GM12878 (cell line): ENCODE measurements around the gene STK11. TPM values are rescaled to one million over a fixed set of nuclear protein-coding genes. Genes with fewer than 3 reads are reported as not detected.

Source experiments
- BACH1 ChIP-seq: fragments of 450-650 bp; IDR thresholded peaks from 2 replicates; pipeline ENCODE4 v1.6.1; 2017; ENCODE audit warnings: mild to moderate bottlenecking, borderline replicate concordance
- CBFB ChIP-seq: IDR thresholded peaks from 2 replicates; pipeline ENCODE4 v1.6.1; 2016; ENCODE audit warnings: antibody characterized with exemption, low read depth
- CREB1 ChIP-seq: IDR thresholded peaks from 2 replicates; pipeline ENCODE4 v1.6.1; 2012; ENCODE audit warnings: low read depth, mild to moderate bottlenecking, inconsistent platforms
- CREM ChIP-seq: IDR thresholded peaks from 2 replicates; pipeline ENCODE4 v1.6.1; 2014; ENCODE audit warnings: antibody characterized with exemption, low read depth
- ESRRA ChIP-seq: IDR thresholded peaks from 2 replicates; pipeline ENCODE4 v1.6.1; 2012; ENCODE audit warnings: mild to moderate bottlenecking, low read length, improper control_type of control experiment
- GATAD2B ChIP-seq: fragments of 450-650 bp; conservative IDR thresholded peaks from 2 replicates; pipeline ENCODE4 v1.6.1; 2017; ENCODE audit warnings: low read depth, mild to moderate bottlenecking, moderate library complexity
- JUNB ChIP-seq: IDR thresholded peaks from 2 replicates; pipeline ENCODE4 v1.6.1; 2016; ENCODE audit warnings: antibody characterized with exemption, mild to moderate bottlenecking
- LARP7 ChIP-seq: fragments of 450-650 bp; IDR thresholded peaks from 2 replicates; pipeline ENCODE4 v1.6.1; 2017; ENCODE audit warnings: mild to moderate bottlenecking
- MYB ChIP-seq: fragments of 150-350 bp; IDR thresholded peaks from 2 replicates; pipeline ENCODE4 v1.6.1; 2014; ENCODE audit warnings: mild to moderate bottlenecking, low read depth, low read length, borderline replicate concordance
- RB1 ChIP-seq: fragments of 450-650 bp; formaldehyde crosslinking; IDR thresholded peaks from 2 replicates; pipeline ENCODE4 v1.6.1; 2017; ENCODE audit warnings: mild to moderate bottlenecking, borderline replicate concordance
- SP1 ChIP-seq: IDR thresholded peaks from one replicate; pipeline ENCODE4 v1.6.1; 2011; ENCODE audit warnings: low read depth, low read length
- TAF1 ChIP-seq: IDR thresholded peaks from 2 replicates; pipeline ENCODE4 v1.6.1; 2011; ENCODE audit warnings: mild to moderate bottlenecking, low read depth, low read length, borderline replicate concordance
- TCF12 ChIP-seq: IDR thresholded peaks from 2 replicates; pipeline ENCODE4 v1.6.1; 2011; ENCODE audit warnings: low read depth, mild to moderate bottlenecking, low read length
- ZBED1 ChIP-seq: IDR thresholded peaks from 2 replicates; pipeline ENCODE4 v1.6.1; 2016; ENCODE audit warnings: borderline replicate concordance
- ZNF24 ChIP-seq: fragments of 450-650 bp; IDR thresholded peaks from 2 replicates; pipeline ENCODE4 v1.6.1; 2017; ENCODE audit warnings: antibody characterized with exemption, mild to moderate bottlenecking
- ZSCAN29 ChIP-seq: fragments of 450-650 bp; IDR thresholded peaks from 2 replicates; pipeline ENCODE4 v1.6.1; 2017; ENCODE audit warnings: mild to moderate bottlenecking, moderate library complexity
- polyA plus RNA-seq, 11 experiments: library from polyadenylated mRNA; depleted of rRNA in 4 of 11; unstranded in 6 of 11; stranded (reverse) in 5 of 11; fragments of >200 nt; fragmentation: Nextera tagmentation in 4 of 11; fragmentation: Illumina TruSeq in 1 of 11; extraction: Ambion mirVana in 4 of 11; extraction: Trizol in 1 of 11; gene quantifications; 1 replicate in 1 of 11; 2 replicates in 10 of 11; pipeline versions ENCODE4 v1.2.1 to v1.2.3, GENCODE V29; 2011 to 2016; ENCODE audit warnings: inconsistent platforms in 2 of 11, missing spikeins in 2 of 11, low read depth in 1 of 11
- total RNA-seq, 4 experiments: library from RNA; depleted of rRNA in 3 of 4; stranded (reverse); fragments of >200 nt in 3 of 4; fragmentation: Illumina TruSeq in 1 of 4; extraction: Trizol in 1 of 4; gene quantifications; 2 replicates each; pipeline versions ENCODE4 v1.2.1 to v1.2.3, GENCODE V29; 2013 to 2021
- TF ChIP-seq, protein P1 (sequence below): fragments of 450-650 bp; IDR thresholded peaks from 2 replicates; pipeline ENCODE4 v1.6.1; 2017; ENCODE audit warnings: mild to moderate bottlenecking, moderate library complexity
- TF ChIP-seq, protein P2 (sequence below): fragments of 450-650 bp; conservative IDR thresholded peaks from 2 replicates; pipeline ENCODE4 v1.6.1; 2017; ENCODE audit warnings: mild to moderate bottlenecking, moderate library complexity
- TF ChIP-seq, protein P3 (sequence below): fragments of 450-650 bp; IDR thresholded peaks from 2 replicates; pipeline ENCODE4 v1.6.1; 2016; ENCODE audit warnings: mild to moderate bottlenecking, moderate library complexity, borderline replicate concordance
- TF ChIP-seq, protein P4 (sequence below), 3 experiments: IDR thresholded peaks in 2 of 3; conservative IDR thresholded peaks in 1 of 3; 2 replicates each; pipeline ENCODE4 v1.5.1; 2011; ENCODE audit warnings: low read depth in 3 of 3, low read length in 3 of 3, mild to moderate bottlenecking in 3 of 3, control low read depth in 2 of 3, moderate library complexity in 2 of 3, inconsistent platforms in 1 of 3, mixed read lengths in 1 of 3; ENCODE audit not compliant: control insufficient read depth in 2 of 3, insufficient read depth in 1 of 3; ENCODE audit errors: extremely low read depth in 1 of 3

STK11 gene
- total and polyA plus RNA-seq, 10 of the 15 experiments (the other 5 are each of a cell fraction or from before 2014, with no cell fraction given): 0.33 to 71.0 (median 23.8) TPM

DNA sequence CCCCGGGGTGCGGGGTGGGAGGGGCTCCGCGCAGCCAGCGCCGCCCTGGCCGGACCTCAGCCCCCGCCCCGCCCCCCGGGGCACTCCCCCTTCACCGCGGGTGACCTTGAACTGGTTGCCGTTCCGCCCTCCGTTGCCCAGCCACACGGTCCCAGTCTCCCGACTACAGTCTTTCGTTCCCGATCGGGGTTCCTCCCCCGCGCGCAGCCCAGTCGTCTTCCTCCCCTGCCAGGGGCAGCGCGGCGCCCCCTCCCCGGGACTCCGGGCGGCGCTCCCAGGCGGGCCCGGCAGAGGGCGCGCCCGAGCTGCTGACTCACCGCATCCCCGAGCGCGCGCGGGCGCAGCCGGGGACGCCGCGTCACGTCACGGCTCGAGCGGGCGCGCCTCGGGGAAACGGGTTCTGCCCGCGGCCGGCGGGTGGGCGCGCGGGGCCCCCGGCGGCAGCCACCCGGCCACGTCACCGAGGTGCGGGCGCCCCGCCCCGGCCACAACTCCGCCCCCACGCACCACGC, 43.3 kb downstream of the STK11 start (continued):
- TF ChIP-seq, protein P1, sequence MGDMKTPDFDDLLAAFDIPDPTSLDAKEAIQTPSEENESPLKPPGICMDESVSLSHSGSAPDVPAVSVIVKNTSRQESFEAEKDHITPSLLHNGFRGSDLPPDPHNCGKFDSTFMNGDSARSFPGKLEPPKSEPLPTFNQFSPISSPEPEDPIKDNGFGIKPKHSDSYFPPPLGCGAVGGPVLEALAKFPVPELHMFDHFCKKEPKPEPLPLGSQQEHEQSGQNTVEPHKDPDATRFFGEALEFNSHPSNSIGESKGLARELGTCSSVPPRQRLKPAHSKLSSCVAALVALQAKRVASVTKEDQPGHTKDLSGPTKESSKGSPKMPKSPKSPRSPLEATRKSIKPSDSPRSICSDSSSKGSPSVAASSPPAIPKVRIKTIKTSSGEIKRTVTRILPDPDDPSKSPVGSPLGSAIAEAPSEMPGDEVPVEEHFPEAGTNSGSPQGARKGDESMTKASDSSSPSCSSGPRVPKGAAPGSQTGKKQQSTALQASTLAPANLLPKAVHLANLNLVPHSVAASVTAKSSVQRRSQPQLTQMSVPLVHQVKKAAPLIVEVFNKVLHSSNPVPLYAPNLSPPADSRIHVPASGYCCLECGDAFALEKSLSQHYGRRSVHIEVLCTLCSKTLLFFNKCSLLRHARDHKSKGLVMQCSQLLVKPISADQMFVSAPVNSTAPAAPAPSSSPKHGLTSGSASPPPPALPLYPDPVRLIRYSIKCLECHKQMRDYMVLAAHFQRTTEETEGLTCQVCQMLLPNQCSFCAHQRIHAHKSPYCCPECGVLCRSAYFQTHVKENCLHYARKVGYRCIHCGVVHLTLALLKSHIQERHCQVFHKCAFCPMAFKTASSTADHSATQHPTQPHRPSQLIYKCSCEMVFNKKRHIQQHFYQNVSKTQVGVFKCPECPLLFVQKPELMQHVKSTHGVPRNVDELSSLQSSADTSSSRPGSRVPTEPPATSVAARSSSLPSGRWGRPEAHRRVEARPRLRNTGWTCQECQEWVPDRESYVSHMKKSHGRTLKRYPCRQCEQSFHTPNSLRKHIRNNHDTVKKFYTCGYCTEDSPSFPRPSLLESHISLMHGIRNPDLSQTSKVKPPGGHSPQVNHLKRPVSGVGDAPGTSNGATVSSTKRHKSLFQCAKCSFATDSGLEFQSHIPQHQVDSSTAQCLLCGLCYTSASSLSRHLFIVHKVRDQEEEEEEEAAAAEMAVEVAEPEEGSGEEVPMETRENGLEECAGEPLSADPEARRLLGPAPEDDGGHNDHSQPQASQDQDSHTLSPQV: peak; percentile 53; the same call in 1 of the 2 replicates
- TF ChIP-seq RB1 (peak; percentile 41; the same call in 1 of the 2 replicates), TAF1 (no peak), CREB1 (no peak; the same call in 1 of the 2 replicates), ZNF24 (no peak), SP1 (no peak), CBFB (no peak), MYB (no peak), ESRRA (peak; percentile 92; the same call in 1 of the 2 replicates), GATAD2B (peak; percentile 97), ZBED1 (no peak), BACH1 (peak; percentile 99), LARP7 (peak; percentile 84; the same call in 1 of the 2 replicates), TCF12 (0 out of 2 replicates have a peak, but pooled peaks have one; percentile 27), CREM (peak; percentile 41; the same call in 1 of the 2 replicates), ZSCAN29 (peak; percentile 83), JUNB (no peak)
- TF ChIP-seq, protein P2, sequence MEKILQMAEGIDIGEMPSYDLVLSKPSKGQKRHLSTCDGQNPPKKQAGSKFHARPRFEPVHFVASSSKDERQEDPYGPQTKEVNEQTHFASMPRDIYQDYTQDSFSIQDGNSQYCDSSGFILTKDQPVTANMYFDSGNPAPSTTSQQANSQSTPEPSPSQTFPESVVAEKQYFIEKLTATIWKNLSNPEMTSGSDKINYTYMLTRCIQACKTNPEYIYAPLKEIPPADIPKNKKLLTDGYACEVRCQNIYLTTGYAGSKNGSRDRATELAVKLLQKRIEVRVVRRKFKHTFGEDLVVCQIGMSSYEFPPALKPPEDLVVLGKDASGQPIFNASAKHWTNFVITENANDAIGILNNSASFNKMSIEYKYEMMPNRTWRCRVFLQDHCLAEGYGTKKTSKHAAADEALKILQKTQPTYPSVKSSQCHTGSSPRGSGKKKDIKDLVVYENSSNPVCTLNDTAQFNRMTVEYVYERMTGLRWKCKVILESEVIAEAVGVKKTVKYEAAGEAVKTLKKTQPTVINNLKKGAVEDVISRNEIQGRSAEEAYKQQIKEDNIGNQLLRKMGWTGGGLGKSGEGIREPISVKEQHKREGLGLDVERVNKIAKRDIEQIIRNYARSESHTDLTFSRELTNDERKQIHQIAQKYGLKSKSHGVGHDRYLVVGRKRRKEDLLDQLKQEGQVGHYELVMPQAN: 0 out of 2 replicates have a peak, but pooled peaks have one; percentile 50
- TF ChIP-seq, protein P3, sequence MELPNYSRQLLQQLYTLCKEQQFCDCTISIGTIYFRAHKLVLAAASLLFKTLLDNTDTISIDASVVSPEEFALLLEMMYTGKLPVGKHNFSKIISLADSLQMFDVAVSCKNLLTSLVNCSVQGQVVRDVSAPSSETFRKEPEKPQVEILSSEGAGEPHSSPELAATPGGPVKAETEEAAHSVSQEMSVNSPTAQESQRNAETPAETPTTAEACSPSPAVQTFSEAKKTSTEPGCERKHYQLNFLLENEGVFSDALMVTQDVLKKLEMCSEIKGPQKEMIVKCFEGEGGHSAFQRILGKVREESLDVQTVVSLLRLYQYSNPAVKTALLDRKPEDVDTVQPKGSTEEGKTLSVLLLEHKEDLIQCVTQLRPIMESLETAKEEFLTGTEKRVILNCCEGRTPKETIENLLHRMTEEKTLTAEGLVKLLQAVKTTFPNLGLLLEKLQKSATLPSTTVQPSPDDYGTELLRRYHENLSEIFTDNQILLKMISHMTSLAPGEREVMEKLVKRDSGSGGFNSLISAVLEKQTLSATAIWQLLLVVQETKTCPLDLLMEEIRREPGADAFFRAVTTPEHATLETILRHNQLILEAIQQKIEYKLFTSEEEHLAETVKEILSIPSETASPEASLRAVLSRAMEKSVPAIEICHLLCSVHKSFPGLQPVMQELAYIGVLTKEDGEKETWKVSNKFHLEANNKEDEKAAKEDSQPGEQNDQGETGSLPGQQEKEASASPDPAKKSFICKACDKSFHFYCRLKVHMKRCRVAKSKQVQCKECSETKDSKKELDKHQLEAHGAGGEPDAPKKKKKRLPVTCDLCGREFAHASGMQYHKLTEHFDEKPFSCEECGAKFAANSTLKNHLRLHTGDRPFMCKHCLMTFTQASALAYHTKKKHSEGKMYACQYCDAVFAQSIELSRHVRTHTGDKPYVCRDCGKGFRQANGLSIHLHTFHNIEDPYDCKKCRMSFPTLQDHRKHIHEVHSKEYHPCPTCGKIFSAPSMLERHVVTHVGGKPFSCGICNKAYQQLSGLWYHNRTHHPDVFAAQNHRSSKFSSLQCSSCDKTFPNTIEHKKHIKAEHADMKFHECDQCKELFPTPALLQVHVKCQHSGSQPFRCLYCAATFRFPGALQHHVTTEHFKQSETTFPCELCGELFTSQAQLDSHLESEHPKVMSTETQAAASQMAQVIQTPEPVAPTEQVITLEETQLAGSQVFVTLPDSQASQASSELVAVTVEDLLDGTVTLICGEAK: no peak
- TF ChIP-seq, protein P4, sequence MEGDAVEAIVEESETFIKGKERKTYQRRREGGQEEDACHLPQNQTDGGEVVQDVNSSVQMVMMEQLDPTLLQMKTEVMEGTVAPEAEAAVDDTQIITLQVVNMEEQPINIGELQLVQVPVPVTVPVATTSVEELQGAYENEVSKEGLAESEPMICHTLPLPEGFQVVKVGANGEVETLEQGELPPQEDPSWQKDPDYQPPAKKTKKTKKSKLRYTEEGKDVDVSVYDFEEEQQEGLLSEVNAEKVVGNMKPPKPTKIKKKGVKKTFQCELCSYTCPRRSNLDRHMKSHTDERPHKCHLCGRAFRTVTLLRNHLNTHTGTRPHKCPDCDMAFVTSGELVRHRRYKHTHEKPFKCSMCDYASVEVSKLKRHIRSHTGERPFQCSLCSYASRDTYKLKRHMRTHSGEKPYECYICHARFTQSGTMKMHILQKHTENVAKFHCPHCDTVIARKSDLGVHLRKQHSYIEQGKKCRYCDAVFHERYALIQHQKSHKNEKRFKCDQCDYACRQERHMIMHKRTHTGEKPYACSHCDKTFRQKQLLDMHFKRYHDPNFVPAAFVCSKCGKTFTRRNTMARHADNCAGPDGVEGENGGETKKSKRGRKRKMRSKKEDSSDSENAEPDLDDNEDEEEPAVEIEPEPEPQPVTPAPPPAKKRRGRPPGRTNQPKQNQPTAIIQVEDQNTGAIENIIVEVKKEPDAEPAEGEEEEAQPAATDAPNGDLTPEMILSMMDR (IDR thresholded peaks at IDR 0.05 in 2 of 3, conservative IDR thresholded peaks at IDR 0.05 in 1 of 3; ENCODE audit: control insufficient read depth in 2 of 3, extremely low read depth in 1 of 3, insufficient read depth in 1 of 3, low read depth in 3 of 3, low read length in 3 of 3): peak; percentile 68 to 88 (median 74)
